Measurements from ENCODE around the gene PRSS16.

The PRSS16 gene

GRCh38 chr6:27234576-27234975, 12.9 kb upstream of the PRSS16 start:
- Mint-ChIP-seq H3K27ac (no peak overlapping the region), H3K9me3 (peaks cover 4% of the 10 kb centered on the region), H3K36me3 (ENCODE audit: low read depth) (peaks cover 20% of the 10 kb centered on the region), H3K27me3 (peaks cover 78% of the 10 kb centered on the region), H3K4me3 (peak overlapping the region; percentile 79), H3K4me1 (ENCODE audit: low read depth) (peaks cover 22% of the 10 kb centered on the region)

GRCh38 chr6:27237089-27237803, 10.3 kb upstream of the PRSS16 start:
- Mint-ChIP-seq H3K36me3 (ENCODE audit: low read depth) (peaks cover 20% of the 10 kb centered on the region), H3K9me3 (no peaks in the 10 kb centered on the region), H3K4me3 (peak overlapping the region; percentile 72), H3K4me1 (ENCODE audit: low read depth) (peaks cover 22% of the 10 kb centered on the region), H3K27ac (peak overlapping the region; percentile 75), H3K27me3 (peaks cover 71% of the 10 kb centered on the region)

GRCh38 chr6:27238010-27238983, 9.2 kb upstream of the PRSS16 start:
- Mint-ChIP-seq H3K4me3 (peak overlapping the region; percentile 72), H3K27me3 (peaks cover 76% of the 10 kb centered on the region), H3K27ac (peak overlapping the region; percentile 75), H3K9me3 (no peaks in the 10 kb centered on the region), H3K4me1 (ENCODE audit: low read depth) (peaks cover 22% of the 10 kb centered on the region), H3K36me3 (ENCODE audit: low read depth) (peaks cover 16% of the 10 kb centered on the region)

GRCh38 chr6:27239258-27239657, 8.2 kb upstream of the PRSS16 start:
- peaks cover 15% of the 10 kb centered on the region for H3K36me3 Mint-ChIP-seq (ENCODE audit: low read depth)
- H3K4me1 Mint-ChIP-seq (ENCODE audit: low read depth), result peaks cover 22% of the 10 kb centered on the region
- peaks cover 74% of the 10 kb centered on the region for H3K27me3 Mint-ChIP-seq
- H3K27ac Mint-ChIP-seq, result no peak overlapping the region
- H3K4me3 Mint-ChIP-seq, result no peak overlapping the region
- H3K9me3 Mint-ChIP-seq, result no peaks in the 10 kb centered on the region

- Mint-ChIP-seq H3K27me3 (peaks cover 60% of the 10 kb centered on the region), H3K36me3 (ENCODE audit: low read depth) (peaks cover 9% of the 10 kb centered on the region)
Observed at GRCh38 chr6:27241443-27241842, 6.1 kb upstream of the PRSS16 start.

GRCh38 chr6:27242589-27243265, 4.8 kb upstream of the PRSS16 start:
- H3K4me1 Mint-ChIP-seq (ENCODE audit: low read depth), result peaks cover 10% of the 10 kb centered on the region
- H3K4me3 Mint-ChIP-seq, result no peak overlapping the region
- H3K9me3 Mint-ChIP-seq, result no peaks in the 10 kb centered on the region
- H3K27me3 Mint-ChIP-seq, result peaks cover 47% of the 10 kb centered on the region
- no peak overlapping the region for H3K27ac Mint-ChIP-seq
- peaks cover 4% of the 10 kb centered on the region for H3K36me3 Mint-ChIP-seq (ENCODE audit: low read depth)

More at GRCh38 chr6:27241443-27241842, 6.1 kb upstream of the PRSS16 start:
- no peak overlapping the region for H3K4me3 Mint-ChIP-seq
- no peaks in the 10 kb centered on the region for H3K9me3 Mint-ChIP-seq
- H3K4me1 Mint-ChIP-seq (ENCODE audit: low read depth), result peaks cover 16% of the 10 kb centered on the region
- H3K27ac Mint-ChIP-seq, result no peak overlapping the region

- H3K27me3 Mint-ChIP-seq, result peaks cover 46% of the 10 kb centered on the region
- no peak overlapping the region for H3K27ac Mint-ChIP-seq
- no peak overlapping the region for H3K4me3 Mint-ChIP-seq
- peaks cover 8% of the 10 kb centered on the region for H3K4me1 Mint-ChIP-seq (ENCODE audit: low read depth)
- H3K9me3 Mint-ChIP-seq, result no peaks in the 10 kb centered on the region
- no peaks in the 10 kb centered on the region for H3K36me3 Mint-ChIP-seq (ENCODE audit: low read depth)
Observed at GRCh38 chr6:27248783-27249182, 1.3 kb downstream of the PRSS16 start.

GRCh38 chr6:27250277-27251111, 3.0 kb downstream of the PRSS16 start:
- Mint-ChIP-seq H3K36me3 (ENCODE audit: low read depth) (no peaks in the 10 kb centered on the region), H3K4me1 (ENCODE audit: low read depth) (peaks cover 8% of the 10 kb centered on the region), H3K9me3 (no peaks in the 10 kb centered on the region), H3K27ac (no peak overlapping the region), H3K27me3 (peaks cover 58% of the 10 kb centered on the region), H3K4me3 (peak overlapping the region; percentile 84)

- H3K4me1 Mint-ChIP-seq (ENCODE audit: low read depth), result peaks cover 8% of the 10 kb centered on the region
- peaks cover 65% of the 10 kb centered on the region for H3K27me3 Mint-ChIP-seq
Observed at GRCh38 chr6:27251112-27251605, 3.7 kb downstream of the PRSS16 start.

GRCh38 chr6:27251606-27252251, 4.2 kb downstream of the PRSS16 start:
- no peaks in the 10 kb centered on the region for H3K36me3 Mint-ChIP-seq (ENCODE audit: low read depth)
- no peak overlapping the region for H3K27ac Mint-ChIP-seq
- peak overlapping the region; percentile 58 for H3K4me3 Mint-ChIP-seq
- peaks cover 66% of the 10 kb centered on the region for H3K27me3 Mint-ChIP-seq
- peaks cover 8% of the 10 kb centered on the region for H3K4me1 Mint-ChIP-seq (ENCODE audit: low read depth)
- H3K9me3 Mint-ChIP-seq, result no peaks in the 10 kb centered on the region

More at GRCh38 chr6:27251112-27251605, 3.7 kb downstream of the PRSS16 start:
- H3K4me3 Mint-ChIP-seq, result peak overlapping the region; percentile 84
- H3K9me3 Mint-ChIP-seq, result no peaks in the 10 kb centered on the region
- no peak overlapping the region for H3K27ac Mint-ChIP-seq
- no peaks in the 10 kb centered on the region for H3K36me3 Mint-ChIP-seq (ENCODE audit: low read depth)

GRCh38 chr6:27254566-27254965, 7.1 kb downstream of the PRSS16 start:
- peaks cover 81% of the 10 kb centered on the region for H3K27me3 Mint-ChIP-seq
- H3K4me1 Mint-ChIP-seq (ENCODE audit: low read depth), result peaks cover 8% of the 10 kb centered on the region
- H3K9me3 Mint-ChIP-seq, result no peaks in the 10 kb centered on the region
- no peak overlapping the region for H3K27ac Mint-ChIP-seq
- H3K4me3 Mint-ChIP-seq, result no peak overlapping the region
- no peaks in the 10 kb centered on the region for H3K36me3 Mint-ChIP-seq (ENCODE audit: low read depth)

GRCh38 chr6:27255866-27256265, 8.4 kb downstream of the PRSS16 start:
- H3K27ac Mint-ChIP-seq, result no peak overlapping the region

GRCh38 chr6:27260369-27260768, 12.9 kb downstream of the PRSS16 start:
- Mint-ChIP-seq H3K4me3 (peak overlapping the region; percentile 11), H3K27me3 (peaks cover 77% of the 10 kb centered on the region), H3K36me3 (ENCODE audit: low read depth) (peaks cover 9% of the 10 kb centered on the region), H3K9me3 (peaks cover 3% of the 10 kb centered on the region), H3K4me1 (ENCODE audit: low read depth) (no peaks in the 10 kb centered on the region), H3K27ac (no peak overlapping the region)

More at GRCh38 chr6:27255866-27256265, 8.4 kb downstream of the PRSS16 start:
- peaks cover 4% of the 10 kb centered on the region for H3K4me1 Mint-ChIP-seq (ENCODE audit: low read depth)
- H3K9me3 Mint-ChIP-seq, result no peaks in the 10 kb centered on the region
- H3K27me3 Mint-ChIP-seq, result peaks cover 79% of the 10 kb centered on the region
- H3K4me3 Mint-ChIP-seq, result no peak overlapping the region
- peaks cover 3% of the 10 kb centered on the region for H3K36me3 Mint-ChIP-seq (ENCODE audit: low read depth)
